Measurements from ENCODE around the gene RTN4RL1.

The RTN4RL1 gene

GRCh38 chr17:2044263-2044894 lies 19.2 kb upstream of the RTN4RL1 start:
- no peak for DNase-seq

GRCh38 chr17:2043785-2044184 lies 18.7 kb upstream of the RTN4RL1 start:
- DNase-seq: no peak

- DNase-seq: no peak
These were observed 17.8 kb upstream of the RTN4RL1 start for GRCh38 chr17:2042933-2043332.

- no peak for DNase-seq
These were observed 17.3 kb upstream of the RTN4RL1 start for GRCh38 chr17:2042390-2042847.

DNA sequence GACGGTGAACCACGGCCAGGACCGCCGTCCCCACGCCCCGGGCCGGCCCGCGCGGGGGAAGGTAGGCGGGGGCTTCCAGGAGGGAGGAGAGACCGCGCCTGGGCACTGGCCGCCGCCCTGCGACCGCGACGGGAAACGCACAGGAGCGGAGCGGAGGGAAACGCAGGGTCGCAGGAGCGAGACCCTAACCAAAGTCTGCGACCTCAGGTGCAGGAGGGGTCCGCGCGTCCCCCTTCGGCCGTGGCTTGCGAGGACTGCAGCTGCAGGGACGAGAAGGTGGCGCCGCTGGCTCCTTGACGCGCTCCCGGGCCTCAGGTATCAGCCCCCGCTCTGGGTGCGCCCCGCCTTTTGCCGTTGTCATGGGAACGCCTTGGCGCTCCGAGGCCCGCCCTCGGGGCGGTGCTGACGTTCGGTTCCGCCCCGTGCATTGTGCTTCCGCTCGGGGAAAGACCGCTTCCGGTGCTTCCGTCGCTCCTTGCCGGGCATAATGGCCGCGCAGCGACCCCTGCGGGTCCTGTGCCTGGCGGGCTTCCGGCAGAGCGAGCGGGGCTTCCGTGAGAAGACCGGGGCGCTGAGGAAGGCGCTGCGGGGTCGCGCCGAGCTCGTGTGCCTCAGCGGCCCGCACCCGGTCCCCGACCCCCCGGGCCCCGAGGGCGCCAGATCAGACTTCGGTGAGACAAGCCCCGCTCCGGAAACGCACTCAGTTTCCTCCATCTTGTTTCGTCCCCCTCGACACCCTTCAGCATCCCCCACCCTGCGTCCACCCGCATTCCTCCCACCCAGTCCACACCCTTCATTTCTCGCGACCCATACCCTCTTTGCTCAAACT lies 16.6 kb upstream of the RTN4RL1 start, which contains the start of gene OVCA2:
Gene OVCA2 (plus strand): TSS at position 462 of the 829 bp plus-strand sequence. CDS start 26 bp downstream, at position 488.
- DNase-seq: peak; percentile 95

GRCh38 chr17:2040942-2041560 lies 15.9 kb upstream of the RTN4RL1 start:
- DNase-seq: no peak

- no peak for DNase-seq
These were observed 15.2 kb upstream of the RTN4RL1 start for GRCh38 chr17:2040219-2040827.

GRCh38 chr17:2037155-2037554 lies 12.0 kb upstream of the RTN4RL1 start:
- no peak for DNase-seq

DNA sequence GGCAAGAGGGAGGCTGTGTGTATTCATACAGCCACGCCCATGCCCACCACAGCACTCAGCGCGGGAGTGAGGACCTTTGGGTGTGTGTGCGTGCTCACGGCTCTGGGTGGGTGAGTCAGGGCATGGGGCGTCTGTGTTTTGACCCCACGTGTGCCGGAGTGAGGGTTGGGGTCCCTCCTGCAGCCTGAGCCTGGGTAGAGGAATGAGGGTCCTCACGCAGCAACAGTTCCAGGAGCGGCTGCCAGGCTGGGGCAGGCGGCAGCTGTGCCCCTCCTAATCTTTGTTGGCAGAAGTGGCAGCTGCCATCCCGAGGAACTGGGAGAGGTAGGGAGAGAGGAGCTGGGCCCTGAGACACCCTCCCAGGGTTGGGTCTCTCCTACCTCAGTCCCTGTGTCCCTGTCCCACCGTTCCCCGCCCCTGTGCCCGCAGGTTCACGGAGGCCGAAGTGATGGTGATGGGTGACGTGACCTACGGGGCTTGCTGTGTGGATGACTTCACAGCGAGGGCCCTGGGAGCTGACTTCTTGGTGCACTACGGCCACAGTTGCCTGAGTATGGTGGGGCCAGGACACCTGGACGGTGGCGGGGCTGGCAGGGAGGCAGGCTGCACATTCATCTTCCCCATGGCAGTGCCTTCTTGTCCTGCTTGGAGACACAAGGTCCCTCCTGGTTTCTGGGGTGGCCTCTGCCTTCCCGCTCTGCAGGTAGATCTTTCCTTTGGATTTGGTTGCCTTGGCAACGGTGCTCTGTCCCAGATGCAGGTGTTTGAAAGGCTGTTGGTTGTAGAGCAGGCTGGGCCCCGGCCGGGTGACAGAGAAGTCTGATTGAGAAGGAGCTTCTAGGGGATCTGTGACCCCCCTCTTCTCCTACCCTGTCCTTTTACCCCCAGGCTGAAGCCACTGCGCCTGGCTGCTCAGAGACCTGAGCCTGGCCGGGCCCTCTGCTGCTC lies 10.7 kb upstream of the RTN4RL1 start:
- DNase-seq: no peak

- peak; percentile 19 for DNase-seq
These were observed 9.8 kb upstream of the RTN4RL1 start for GRCh38 chr17:2034806-2035540.

- no peak for DNase-seq
These were observed 9.0 kb upstream of the RTN4RL1 start for GRCh38 chr17:2034157-2034556.

DNA sequence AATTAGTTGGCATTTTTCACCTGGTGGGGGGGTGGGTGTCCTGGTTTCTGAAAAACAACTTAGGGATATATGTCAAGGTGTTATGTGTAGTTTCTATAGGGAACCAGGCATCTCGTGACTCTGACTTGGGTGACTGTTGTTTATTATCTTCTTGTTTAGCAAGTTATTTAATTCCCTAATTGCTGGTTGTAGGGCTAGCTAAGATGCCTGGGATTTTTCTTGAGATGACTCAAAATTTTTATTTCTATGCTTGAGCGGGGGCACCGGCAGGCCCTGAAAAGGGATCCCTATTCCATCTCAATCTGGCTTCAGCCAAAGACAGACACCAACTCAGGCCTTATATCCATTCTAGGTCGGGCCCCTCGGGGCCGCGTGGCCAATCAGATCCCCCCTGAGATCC lies 8.0 kb upstream of the RTN4RL1 start:
- no peak for DNase-seq

DNA sequence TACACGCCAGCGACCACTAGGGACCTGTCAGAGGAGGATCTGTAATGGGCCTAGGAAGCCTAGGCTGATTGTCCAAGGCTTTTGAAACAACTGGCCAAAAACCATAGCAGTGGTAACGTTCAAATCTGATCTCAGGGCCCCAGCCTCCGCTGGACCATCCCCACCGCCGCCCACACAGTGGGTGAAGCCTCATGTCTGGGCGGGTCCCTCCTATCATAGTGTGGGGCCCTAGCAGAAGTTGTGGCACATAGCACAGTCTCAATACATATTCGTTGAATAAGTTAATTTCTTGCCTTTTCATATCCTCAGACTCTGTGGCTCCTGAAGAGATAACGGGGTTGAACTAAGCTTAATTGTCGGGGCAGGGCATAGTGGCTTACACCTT lies 5.6 kb upstream of the RTN4RL1 start:
- DNase-seq: no peak

DNA sequence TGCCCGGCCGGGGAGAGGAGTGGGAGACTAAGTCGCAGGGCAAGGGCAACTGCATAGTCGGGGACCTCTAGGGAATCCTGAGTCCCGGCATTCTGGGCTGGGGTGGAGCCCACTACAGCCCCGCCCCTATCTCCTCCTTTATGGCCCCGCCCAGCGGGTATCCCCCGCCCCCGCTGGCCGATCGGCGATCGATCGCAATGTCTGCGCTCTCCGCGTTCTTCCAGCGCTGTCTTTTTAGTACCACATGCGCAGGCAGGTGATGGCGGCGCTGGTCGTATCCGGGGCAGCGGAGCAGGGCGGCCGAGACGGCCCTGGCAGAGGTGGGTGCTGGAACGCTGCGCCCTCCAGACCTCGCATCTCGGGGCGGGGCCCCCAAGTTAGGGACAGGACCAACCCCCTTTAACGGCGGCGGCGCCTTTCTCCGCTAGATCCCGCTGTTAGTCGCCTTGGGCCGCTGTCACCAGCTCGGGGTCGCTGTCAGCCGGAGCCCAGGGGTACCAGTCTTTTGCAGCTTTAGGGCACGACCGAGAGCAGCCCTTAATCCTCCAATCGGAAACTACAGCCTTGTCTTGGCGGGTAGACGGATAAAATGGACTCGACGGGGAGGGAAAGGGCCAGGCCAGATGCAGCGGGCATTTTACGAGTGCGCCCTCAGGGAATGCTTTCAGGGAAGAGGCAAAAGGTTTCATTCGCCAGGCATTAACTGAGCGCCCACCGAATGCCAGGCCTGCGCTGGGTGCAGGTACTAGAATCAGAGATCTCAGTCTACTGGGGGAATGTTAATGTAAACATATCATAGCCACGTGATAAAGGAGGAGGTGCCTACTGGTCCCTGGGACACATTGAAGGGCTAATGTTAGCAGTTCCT lies 5.0 kb upstream of the RTN4RL1 start, which contains the start of gene DPH1:
Gene DPH1 (plus strand): TSS at position 243 of the 868 bp plus-strand sequence. CDS start 17 bp downstream, at position 260.
- DNase-seq: peak; percentile 91

DNA sequence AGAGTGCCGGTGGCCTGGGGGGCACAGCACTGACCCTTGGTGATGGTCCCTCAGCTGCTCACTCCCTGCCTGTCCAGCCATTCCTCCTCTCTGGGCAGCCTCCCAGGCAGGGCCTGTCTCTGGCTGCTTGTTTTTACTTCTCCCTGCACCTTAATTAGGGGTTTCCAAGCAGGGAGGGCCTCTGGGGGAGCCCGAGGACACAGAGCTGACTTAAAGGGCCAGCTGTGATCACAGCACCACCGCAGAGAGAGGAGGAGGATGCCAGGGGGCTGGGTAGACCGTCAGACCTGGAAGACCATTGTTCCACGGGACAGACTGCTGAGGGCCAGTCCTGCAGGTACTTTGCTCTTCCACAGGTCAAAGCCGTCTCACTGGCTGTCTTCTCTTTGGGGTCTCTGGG lies 3.6 kb upstream of the RTN4RL1 start:
- no peak for DNase-seq

- no peak for DNase-seq
These were observed 3.1 kb upstream of the RTN4RL1 start for GRCh38 chr17:2028234-2028614.

GRCh38 chr17:2027528-2028233 lies 2.5 kb upstream of the RTN4RL1 start:
- DNase-seq: no peak

DNA sequence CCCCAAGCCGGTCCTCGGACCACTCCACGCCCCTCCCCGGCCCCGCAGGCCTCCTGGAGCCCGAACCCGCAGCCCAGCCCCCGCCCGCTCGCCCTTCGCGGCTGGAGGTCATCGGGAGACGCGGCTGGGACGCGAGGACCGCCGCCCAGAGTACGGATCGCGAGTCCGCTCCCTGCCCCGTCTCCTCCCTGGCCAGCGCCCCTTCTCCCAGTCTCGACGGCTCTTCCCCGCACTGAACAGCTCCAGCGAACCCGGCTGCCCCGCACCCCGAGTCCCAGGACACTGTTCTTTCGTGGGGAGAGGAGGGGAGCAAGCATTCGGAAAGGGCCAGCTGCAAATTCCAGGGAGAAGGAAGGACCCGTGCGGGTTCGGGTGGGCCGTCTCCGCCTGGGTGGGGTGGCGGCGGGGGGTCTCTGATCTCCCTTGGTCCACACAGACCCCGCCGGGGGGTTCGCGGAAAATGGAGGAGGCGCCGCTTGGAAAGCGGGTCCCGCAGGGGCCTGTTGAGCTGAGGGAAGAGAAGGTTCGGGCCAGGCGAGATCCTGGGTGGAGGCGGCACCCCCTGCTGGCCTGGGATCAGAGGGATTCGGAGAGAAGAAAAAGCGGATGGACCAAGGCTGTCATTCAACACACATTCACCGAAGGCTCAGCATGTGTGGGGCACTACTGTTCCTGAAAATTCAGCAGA lies 632 bp upstream of the RTN4RL1 start:
- peak; percentile 56 for DNase-seq

Measured in NCI-H1436 (cell line).